Fibroblast of the aortic adventitia (primary cell): ENCODE results near the gene HSPBAP1. TPM values are rescaled to one million over a fixed set of nuclear protein-coding genes. Genes with fewer than 3 reads are reported as not detected.

Source experiments
- DNase-seq: peaks from one replicate; pipeline ENCODE4 v3.0.0-alpha.2; 2010; ENCODE audit warnings: low read depth
- H3K4me3 ChIP-seq: 2 replicates; pipeline ENCODE4 v1.5.1; 2011; ENCODE audit warnings: low read depth, mild to moderate bottlenecking, control low read depth, low read length, moderate library complexity
- total RNA-seq: library from RNA; depleted of rRNA; stranded (reverse); fragments of >200 nt; gene quantifications from 2 replicates; pipeline ENCODE4 v1.2.3, GENCODE V29; 2012; ENCODE audit warnings: low replicate concordance
- TF ChIP-seq, protein P1 (sequence below): IDR thresholded peaks from 2 replicates; pipeline ENCODE4 v1.5.1; 2011; ENCODE audit warnings: mild to moderate bottlenecking, low read length, control low read depth, inconsistent platforms; ENCODE audit not compliant: insufficient read depth

Gene HSPBAP1
- total RNA-seq, 1 donor: 9.6 TPM

DNA sequence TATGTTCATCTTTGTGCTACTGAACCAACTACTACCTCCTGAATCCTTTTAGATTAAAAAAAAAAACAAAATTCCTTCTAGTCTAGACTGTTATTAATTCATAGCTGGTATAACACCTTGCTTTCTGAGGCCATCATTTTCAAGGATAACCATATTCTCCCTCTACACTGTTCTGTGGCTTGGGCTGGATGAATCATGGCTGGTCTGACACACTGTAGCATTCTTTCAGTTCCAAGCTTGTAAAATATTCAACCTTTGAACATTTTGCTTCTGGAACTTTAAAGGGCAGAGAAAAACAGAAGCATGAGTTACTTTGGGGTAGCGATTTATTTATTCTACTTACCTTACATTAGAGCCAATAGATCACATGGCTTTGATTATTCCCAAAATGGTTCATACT, 7.6 kb downstream of the HSPBAP1 start:
- H3K4me3 ChIP-seq: no peak overlapping the region
- peak; percentile 57 for DNase-seq
- TF ChIP-seq, protein P1, sequence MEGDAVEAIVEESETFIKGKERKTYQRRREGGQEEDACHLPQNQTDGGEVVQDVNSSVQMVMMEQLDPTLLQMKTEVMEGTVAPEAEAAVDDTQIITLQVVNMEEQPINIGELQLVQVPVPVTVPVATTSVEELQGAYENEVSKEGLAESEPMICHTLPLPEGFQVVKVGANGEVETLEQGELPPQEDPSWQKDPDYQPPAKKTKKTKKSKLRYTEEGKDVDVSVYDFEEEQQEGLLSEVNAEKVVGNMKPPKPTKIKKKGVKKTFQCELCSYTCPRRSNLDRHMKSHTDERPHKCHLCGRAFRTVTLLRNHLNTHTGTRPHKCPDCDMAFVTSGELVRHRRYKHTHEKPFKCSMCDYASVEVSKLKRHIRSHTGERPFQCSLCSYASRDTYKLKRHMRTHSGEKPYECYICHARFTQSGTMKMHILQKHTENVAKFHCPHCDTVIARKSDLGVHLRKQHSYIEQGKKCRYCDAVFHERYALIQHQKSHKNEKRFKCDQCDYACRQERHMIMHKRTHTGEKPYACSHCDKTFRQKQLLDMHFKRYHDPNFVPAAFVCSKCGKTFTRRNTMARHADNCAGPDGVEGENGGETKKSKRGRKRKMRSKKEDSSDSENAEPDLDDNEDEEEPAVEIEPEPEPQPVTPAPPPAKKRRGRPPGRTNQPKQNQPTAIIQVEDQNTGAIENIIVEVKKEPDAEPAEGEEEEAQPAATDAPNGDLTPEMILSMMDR: no peak

DNA sequence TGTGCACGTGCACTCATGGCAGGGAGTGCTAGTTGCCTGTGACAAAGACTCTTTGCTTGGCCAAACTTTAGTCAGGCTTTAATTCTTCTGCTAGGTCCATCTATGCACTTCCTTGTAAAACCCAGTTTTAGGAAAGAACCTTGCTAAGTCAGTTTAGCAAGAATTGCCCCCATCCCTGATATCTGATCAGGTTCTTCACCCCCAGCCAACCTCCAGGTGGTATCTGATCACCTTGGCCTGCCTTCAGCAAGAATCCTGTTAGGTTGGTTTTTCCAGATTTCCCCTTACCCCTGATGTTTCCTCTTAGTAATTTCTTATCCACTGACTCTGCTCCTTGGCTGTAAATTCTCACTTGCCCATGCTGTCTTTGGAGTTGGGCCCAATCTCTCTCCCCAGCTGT, 8.4 kb downstream of the HSPBAP1 start:
- no peak overlapping the region for H3K4me3 ChIP-seq
- TF ChIP-seq, protein P1: no peak
- DNase-seq: no peak

DNA sequence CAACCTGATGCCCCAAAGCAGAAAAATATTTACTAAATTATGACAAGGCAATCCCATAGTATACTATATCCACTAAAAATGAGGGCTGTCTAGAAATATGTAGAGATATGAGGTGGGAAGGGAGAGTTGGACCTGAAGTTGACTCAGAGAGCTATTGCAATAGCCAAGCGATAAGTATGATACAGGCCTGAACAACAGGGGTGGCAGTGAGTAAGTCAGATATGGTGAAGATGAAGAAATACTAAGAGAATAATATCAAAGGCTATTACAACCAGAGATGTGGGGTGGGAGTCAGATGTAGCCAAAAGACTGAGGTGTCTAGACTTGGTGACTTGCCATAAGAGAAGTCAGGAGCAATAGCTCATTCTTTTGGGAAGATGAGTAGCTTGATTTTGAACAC, 9.2 kb downstream of the HSPBAP1 start:
- peak; percentile 82 for DNase-seq
- no peak overlapping the region for H3K4me3 ChIP-seq
- TF ChIP-seq, protein P1: no peak

DNA sequence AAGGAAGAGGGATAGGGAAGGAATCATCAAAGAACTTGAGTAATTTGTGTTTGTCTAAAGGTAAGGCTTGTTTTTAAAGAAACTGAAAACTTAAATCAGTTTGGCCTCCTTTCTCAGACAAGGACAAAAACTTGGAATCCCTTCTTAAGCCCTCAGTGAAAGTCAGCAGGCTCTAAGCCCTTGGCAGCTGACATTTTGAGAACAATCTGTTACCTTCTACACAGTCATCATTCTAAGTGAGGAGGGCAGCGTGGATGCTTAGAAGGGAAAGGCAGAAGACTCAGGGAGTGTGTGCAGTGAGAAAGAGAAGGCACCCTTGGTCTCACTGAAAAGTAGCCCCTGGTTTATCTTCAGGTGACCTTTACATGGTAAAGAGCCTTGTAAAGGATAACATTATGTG, 10.8 kb downstream of the HSPBAP1 start:
- TF ChIP-seq, protein P1: no peak
- H3K4me3 ChIP-seq: no peak overlapping the region
- DNase-seq: no peak

- TF ChIP-seq, protein P1: no peak
- DNase-seq: no peak
Measured at GRCh38 chr3:122777563-122777962, 16.1 kb downstream of the HSPBAP1 start.

GRCh38 chr3:122776675-122777468, 16.8 kb downstream of the HSPBAP1 start:
- DNase-seq: no peak
- H3K4me3 ChIP-seq: no peak overlapping the region
- TF ChIP-seq, protein P1: no peak

More at GRCh38 chr3:122777563-122777962, 16.1 kb downstream of the HSPBAP1 start:
- H3K4me3 ChIP-seq: no peak overlapping the region

DNA sequence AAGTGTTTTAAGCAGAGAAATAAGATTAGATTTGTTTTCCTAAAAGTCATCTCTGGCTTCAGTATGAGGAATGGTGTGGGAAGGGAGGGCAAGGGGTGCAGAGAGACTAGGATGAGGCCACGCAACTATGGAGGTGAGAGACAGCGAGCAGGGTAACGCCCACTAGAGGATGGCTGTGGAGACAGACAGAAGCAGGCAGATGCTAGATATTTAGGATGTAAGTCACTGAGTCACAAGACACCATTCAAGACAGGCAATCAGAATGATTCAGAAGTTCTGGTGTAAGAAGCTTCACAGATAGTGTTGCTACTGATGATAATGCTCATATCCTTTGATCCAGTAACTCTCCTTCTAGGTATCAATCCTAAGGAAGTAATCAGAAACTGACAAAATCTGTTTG, 19.1 kb downstream of the HSPBAP1 start:
- H3K4me3 ChIP-seq: no peak overlapping the region
- TF ChIP-seq, protein P1: no peak
- DNase-seq: no peak
